Coronary artery (tissue), 2 donors: ENCODE measurements around the gene NUP50.
"Not testable (repeated sequence)": the region's sequence is repeated elsewhere in the genome, so short reads cannot be mapped to it uniquely, and the experiment has no call there.

Source experiments
- DNase-seq: peaks from one replicate; pipeline ENCODE4 v3.0.0-alpha.2; 2017; ENCODE audit warnings: low spot score
- H3K27ac ChIP-seq, 2 donors: fragments of 200-600 bp; sonication (generic); one replicate each; pipeline ENCODE4 v1.5.1; 2016 to 2019
- H3K4me3 ChIP-seq: fragments of 200-600 bp; sonication (generic); 2 replicates; pipeline ENCODE4 v1.5.1; 2016; ENCODE audit warnings: mild to moderate bottlenecking, moderate library complexity
- TF ChIP-seq, protein P1 (sequence below): fragments of 200-600 bp; sonication (generic); IDR thresholded peaks from one replicate; pipeline ENCODE4 v1.5.1; 2019; ENCODE audit warnings: antibody characterized with exemption

The NUP50 gene

DNA sequence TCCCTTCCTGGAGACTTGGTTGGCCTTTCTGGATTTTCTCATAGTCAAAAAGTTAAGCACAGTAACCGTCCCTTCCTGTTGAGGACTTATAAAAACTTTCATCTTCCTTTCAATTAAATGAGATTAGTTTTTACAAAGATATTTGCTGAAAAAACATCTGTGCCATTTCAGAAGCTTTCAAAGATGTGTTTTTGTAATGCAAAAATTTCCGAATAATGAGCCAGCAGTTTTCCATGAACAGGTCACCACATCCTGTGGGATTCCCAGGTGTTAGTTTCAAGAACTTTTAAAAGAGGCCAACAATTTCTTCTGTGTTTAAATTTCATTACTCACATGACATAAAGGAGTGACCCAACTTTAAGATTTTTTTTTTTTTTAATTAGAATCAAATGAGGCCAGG lies 18.0 kb downstream of the NUP50 start:
- no peak for DNase-seq
- no peak overlapping the region for H3K4me3 ChIP-seq
- H3K27ac ChIP-seq, result no peak overlapping the region
- TF ChIP-seq, protein P1, sequence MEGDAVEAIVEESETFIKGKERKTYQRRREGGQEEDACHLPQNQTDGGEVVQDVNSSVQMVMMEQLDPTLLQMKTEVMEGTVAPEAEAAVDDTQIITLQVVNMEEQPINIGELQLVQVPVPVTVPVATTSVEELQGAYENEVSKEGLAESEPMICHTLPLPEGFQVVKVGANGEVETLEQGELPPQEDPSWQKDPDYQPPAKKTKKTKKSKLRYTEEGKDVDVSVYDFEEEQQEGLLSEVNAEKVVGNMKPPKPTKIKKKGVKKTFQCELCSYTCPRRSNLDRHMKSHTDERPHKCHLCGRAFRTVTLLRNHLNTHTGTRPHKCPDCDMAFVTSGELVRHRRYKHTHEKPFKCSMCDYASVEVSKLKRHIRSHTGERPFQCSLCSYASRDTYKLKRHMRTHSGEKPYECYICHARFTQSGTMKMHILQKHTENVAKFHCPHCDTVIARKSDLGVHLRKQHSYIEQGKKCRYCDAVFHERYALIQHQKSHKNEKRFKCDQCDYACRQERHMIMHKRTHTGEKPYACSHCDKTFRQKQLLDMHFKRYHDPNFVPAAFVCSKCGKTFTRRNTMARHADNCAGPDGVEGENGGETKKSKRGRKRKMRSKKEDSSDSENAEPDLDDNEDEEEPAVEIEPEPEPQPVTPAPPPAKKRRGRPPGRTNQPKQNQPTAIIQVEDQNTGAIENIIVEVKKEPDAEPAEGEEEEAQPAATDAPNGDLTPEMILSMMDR, result no peak

DNA sequence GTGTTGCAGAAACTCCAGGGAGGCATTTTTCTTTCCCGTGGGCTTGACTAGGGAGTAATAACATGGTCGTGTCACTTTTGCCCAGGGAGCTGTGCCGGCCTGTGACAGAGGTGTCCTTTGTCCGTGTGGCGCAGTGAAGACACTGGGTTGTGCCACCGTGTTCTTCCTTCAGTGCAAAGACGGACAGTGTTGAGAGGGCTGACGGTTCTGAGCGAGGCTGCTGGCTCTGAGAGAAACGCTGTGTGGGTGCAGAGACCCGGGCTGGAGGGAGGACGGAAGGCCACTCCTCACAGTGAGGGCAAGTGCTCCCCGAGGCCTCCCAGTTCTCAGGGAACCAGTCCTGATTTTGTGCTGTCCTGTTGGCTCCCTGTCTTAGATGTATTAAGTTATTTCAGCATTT lies 20.2 kb downstream of the NUP50 start:
- TF ChIP-seq, protein P1, result no peak
- Histone ChIP-seq H3K4me3 (no peak overlapping the region), H3K27ac (no peak overlapping the region)
- no peak for DNase-seq

DNA sequence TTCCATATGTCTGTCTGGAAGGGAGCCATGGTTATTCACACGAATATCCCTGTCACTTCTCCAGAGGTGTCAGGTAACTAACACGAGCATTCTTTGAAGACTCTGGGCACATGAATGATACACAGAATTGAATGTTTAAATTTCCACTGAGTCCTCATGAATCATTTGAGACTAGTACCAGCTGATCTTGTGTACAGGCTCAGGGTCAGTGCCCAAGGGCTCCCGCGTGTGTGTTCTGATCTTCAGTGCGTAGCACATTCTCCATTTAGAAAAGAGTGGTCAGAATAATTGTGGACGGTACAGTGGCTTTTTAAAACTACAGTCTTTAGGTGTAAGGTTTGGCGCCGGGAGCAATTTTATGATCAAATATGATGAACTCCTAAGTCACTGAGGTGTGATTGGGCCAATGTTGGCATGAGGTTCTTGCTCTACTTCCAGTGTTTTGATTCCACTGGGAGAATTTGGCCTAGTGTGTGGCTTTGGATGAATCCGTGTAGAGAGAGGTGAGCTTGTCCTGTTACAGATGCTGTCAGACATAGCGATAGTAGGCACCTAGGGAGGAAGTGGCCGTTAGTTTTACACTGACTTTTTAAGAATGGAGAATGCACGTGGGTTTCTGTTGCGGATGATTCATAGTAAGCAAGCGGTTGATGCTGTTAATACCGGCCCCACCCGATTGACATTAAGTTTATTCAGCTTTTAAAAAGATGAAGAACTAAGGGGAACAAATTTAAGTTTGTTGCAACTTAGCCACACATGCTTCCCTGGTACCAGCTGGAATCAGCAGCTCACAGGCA lies 22.2 kb downstream of the NUP50 start:
- Histone ChIP-seq H3K27ac (no peak overlapping the region), H3K4me3 (no peak overlapping the region)
- DNase-seq, result no peak
- TF ChIP-seq, protein P1, result no peak

DNA sequence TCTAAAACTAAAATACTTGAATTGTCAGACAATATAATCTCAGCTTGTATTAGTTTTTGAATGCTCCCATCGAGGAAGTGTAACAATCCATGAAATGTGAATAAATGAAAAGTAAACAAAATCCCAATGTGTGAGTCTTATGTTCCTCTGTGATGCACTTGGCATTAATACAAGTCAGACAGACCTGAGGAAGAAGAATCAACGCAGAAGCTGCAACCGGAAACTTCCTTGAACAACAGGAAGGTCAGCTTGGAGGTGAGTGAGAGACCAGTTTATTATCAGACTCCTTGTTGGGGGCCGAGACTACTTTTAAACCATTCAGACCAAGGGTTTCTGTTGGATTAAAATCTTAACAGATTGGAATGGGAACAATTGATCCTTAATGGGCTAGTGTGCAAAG lies 24.2 kb downstream of the NUP50 start:
- no peak overlapping the region for H3K27ac ChIP-seq
- no peak overlapping the region for H3K4me3 ChIP-seq
- DNase-seq, result no peak
- TF ChIP-seq, protein P1, result no peak

DNA sequence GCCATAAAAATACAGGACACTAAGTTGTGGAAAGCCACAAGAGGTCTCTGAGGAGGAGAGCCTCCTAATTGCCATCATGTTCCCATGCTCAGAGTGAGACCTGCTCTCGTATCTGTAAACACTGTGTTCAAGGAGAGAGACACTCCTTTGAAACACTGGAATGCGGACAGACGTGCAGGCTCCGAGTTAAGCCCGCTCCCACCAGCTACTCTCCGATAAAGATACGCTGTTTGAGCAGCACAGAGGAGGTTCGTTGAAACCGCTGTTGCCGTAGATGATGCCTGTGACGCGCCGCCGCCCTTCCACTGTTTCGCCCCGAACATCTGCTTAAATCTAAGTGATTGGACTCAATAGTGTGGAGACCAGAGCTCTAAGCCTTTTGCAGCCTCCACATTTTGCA lies 25.1 kb downstream of the NUP50 start:
- TF ChIP-seq, protein P1, result no peak
- no peak for DNase-seq

DNA sequence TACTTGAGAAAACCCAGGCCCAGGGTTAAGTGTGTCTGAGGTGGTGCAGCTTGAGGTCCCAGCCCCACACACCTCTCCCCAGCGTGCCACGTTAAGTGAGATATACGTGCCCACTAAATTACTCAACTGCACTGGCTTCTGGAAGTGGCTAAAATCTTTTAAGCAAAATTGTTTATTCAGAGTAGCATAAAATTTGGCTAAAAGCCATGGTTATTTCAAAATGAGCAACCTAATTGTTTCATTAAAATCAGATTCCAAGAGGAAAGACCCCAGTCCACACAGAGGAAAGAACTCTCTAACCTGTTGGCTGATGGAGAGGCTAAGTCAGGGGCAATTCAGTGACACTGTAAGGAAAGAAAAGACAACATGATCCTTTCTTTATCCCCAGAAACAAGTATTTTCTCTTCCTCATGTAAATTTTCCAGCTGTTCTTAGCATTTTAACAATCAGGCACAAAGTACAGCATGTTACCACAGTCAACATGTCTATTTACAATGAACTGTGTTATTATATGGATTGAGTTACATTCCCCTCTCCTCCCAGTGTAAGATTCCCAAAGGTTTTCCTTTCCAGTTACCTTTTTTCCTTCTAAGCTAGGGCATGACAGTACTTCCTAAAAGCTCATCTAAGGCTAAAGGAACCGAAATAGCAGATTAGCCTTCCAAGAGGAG lies 26.6 kb downstream of the NUP50 start:
- TF ChIP-seq, protein P1, result no peak
- no peak for DNase-seq
- Histone ChIP-seq H3K4me3 (no peak overlapping the region), H3K27ac (no peak overlapping the region)

More for the DNA sequence above, 25.1 kb downstream of the NUP50 start:
- H3K27ac ChIP-seq, result no peak overlapping the region
- H3K4me3 ChIP-seq, result no peak overlapping the region

DNA sequence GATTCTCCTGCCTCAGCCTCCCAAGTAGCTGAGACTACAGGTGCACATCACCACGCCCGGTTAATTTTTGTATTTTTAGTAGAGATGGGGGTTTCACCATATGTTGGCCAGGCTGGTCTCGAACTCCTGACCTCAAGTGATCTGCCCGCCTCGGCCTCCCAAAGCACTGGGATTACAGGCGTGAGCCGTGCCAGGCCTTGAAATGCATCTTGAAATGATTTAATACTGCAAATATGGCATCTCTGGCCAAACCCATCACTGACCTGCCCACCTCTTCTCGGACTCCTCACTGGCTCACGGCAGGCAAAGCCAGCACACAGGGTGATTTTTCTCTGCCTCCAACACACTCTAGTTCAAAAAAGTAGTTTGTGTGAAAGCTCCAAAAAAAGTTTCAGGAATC lies 28.0 kb downstream of the NUP50 start:
- not testable (repeated sequence) for DNase-seq, H3K27ac ChIP-seq

More for the DNA sequence above, 28.0 kb downstream of the NUP50 start:
- not testable (repeated sequence) for H3K4me3 ChIP-seq
